A673 (cell line): ENCODE measurements around the gene TAOK3. TPM values are rescaled to one million over a fixed set of nuclear protein-coding genes. Genes with fewer than 3 reads are reported as not detected.

ENCODE experiments used
- BruUV-seq: library from RNA; stranded (reverse); fragments of 400-500 nt; replicated peaks from 2 replicates; lab custom pipeline; 2021; lab: Mats Ljungman, UMichigan
- CTCF ChIA-PET: fragments of 300-600 bp; sonication (Branson Sonifier 250); formaldehyde crosslinking; loops from one replicate; lab custom pipeline; 2022; ENCODE audit warnings: antibody characterized with exemption; lab: Charles Lee
- POLR2A ChIA-PET: fragments of 300-600 bp; sonication (Branson Sonifier 250); formaldehyde crosslinking; loops from one replicate; lab custom pipeline; 2022; ENCODE audit warnings: antibody characterized with exemption; ENCODE audit not compliant: low non-redundant PET; lab: Charles Lee
- DNase-seq: peaks from one replicate; pipeline ENCODE4 v3.0.0-alpha.2; 2015; ENCODE audit warnings: low spot score
- H3K27ac ChIP-seq: fragments of 200-600 bp; sonication (generic); 2 replicates; pipeline ENCODE4 v1.5.1; 2016; ENCODE audit warnings: mixed run types, low read depth, mild to moderate bottlenecking, mixed read lengths, antibody characterized with exemption, low read length; ENCODE audit not compliant: poor library complexity, severe bottlenecking
- H3K27me3 ChIP-seq: fragments of 200-600 bp; sonication (generic); replicated peaks from 2 replicates; pipeline ENCODE4 v1.6.1; 2017; ENCODE audit warnings: mixed run types, low read depth, mild to moderate bottlenecking, mixed read lengths, antibody characterized with exemption, low read length; ENCODE audit not compliant: insufficient read depth, poor library complexity
- H3K36me3 ChIP-seq: fragments of 200-600 bp; sonication (generic); 2 replicates; pipeline ENCODE4 v1.6.1; 2016; ENCODE audit warnings: mixed run types, mild to moderate bottlenecking, mixed read lengths, antibody characterized with exemption, low read length; ENCODE audit not compliant: insufficient read depth, poor library complexity, severe bottlenecking
- H3K4me1 ChIP-seq: fragments of 200-600 bp; sonication (generic); 2 replicates; pipeline ENCODE4 v1.6.1; 2017; ENCODE audit warnings: mixed run types, mild to moderate bottlenecking, mixed read lengths, antibody characterized with exemption, low read length; ENCODE audit not compliant: insufficient read depth, poor library complexity, severe bottlenecking
- H3K4me3 ChIP-seq: fragments of 200-600 bp; sonication (generic); 2 replicates; pipeline ENCODE4 v1.5.1; 2016; ENCODE audit warnings: low read depth, mixed run types, mild to moderate bottlenecking, mixed read lengths, low read length; ENCODE audit not compliant: poor library complexity, severe bottlenecking
- H3K9me3 ChIP-seq: fragments of 200-600 bp; sonication (generic); 2 replicates; pipeline ENCODE4 v1.6.1; 2016; ENCODE audit warnings: mixed run types, low read depth, mild to moderate bottlenecking, mixed read lengths, antibody characterized with exemption, low read length; ENCODE audit not compliant: poor library complexity, severe bottlenecking
- CTCF ChIP-seq: fragments of 300-800, 200-600 bp; sonication (generic); conservative IDR thresholded peaks from 2 replicates; pipeline ENCODE4 v1.5.1; 2017; ENCODE audit warnings: low read depth, mild to moderate bottlenecking, antibody characterized with exemption, low read length, moderate library complexity, mixed read lengths
- EZH2 ChIP-seq: fragments of 200-600 bp; sonication (generic); IDR thresholded peaks from 2 replicates; pipeline ENCODE4 v1.6.1; 2017; ENCODE audit warnings: borderline replicate concordance, low read depth, mild to moderate bottlenecking, mixed read lengths, antibody characterized with exemption, low read length; ENCODE audit not compliant: poor library complexity, severe bottlenecking
- intact Hi-C: fragments of 100-400 bp; cut with micrococcal nuclease; formaldehyde crosslinking; loops from one replicate; pipeline ENCODE4 v1.10.0; 2022; ENCODE audit not compliant: unreplicated experiment
- total RNA-seq: library from RNA; stranded (reverse); gene quantifications from 2 replicates; pipeline ENCODE4 v1.2.3, GENCODE V29; 2021

TAOK3 gene
- total RNA-seq, 1 experiment from 2014 or later = 48.9 TPM

GRCh38 chr12:118361092-118361404 lies 11.7 kb downstream of the TAOK3 start:
- Histone ChIP-seq H3K27me3 (no peaks in the 10 kb centered on the region), H3K4me3 (no peak overlapping the region), H3K9me3 (no peaks in the 10 kb centered on the region), H3K36me3 (no peaks in the 10 kb centered on the region), H3K27ac (peak overlapping the region; percentile 16), H3K4me1 (peaks cover 26% of the 10 kb centered on the region)
- POLR2A ChIA-PET = no interaction called here
- TF ChIP-seq CTCF (no peak), EZH2 (no peak)
- BruUV-seq = no TSS peak
- intact Hi-C loops = no loop called here
- DNase-seq = no peak
- CTCF ChIA-PET = no interaction called here

GRCh38 chr12:118359541-118359915 lies 13.2 kb downstream of the TAOK3 start:
- intact Hi-C loops = no loop called here
- H3K36me3 ChIP-seq = peaks cover 5% of the 10 kb centered on the region
- ChIA-PET POLR2A (no interaction called here), CTCF (interaction anchor here (2.1 kb wide), 1 partner anchor 16 kb away, joined by 4 read pairs; the partner anchor contains the start of gene SUDS3)
- no peak for DNase-seq
- peaks cover 26% of the 10 kb centered on the region for H3K4me1 ChIP-seq
- H3K9me3 ChIP-seq = peaks cover 9% of the 10 kb centered on the region
- TF ChIP-seq CTCF (no peak), EZH2 (no peak)
- no peaks in the 10 kb centered on the region for H3K27me3 ChIP-seq
- H3K27ac ChIP-seq = peak overlapping the region; percentile 55
- H3K4me3 ChIP-seq = peak overlapping the region; percentile 39
- no TSS peak for BruUV-seq

- peaks cover 26% of the 10 kb centered on the region for H3K4me1 ChIP-seq
- DNase-seq = peak; percentile 81
- peak overlapping the region; percentile 55 for H3K27ac ChIP-seq
- peaks cover 14% of the 10 kb centered on the region for H3K9me3 ChIP-seq
- peaks cover 10% of the 10 kb centered on the region for H3K36me3 ChIP-seq
- intact Hi-C loops = no loop called here
- ChIA-PET CTCF (interaction anchor here (0.7 to 2.1 kb wide), 2 partner anchors 17 to 1162 kb away, joined by 3 to 4 read pairs; partner anchors contain the start of gene SUDS3), POLR2A (interaction anchor here (0.6 kb wide), 1 partner anchor 1234 kb away, joined by 4 read pairs; no protein-coding TSS in a partner anchor)
- TF ChIP-seq CTCF (no peak), EZH2 (no peak)
- BruUV-seq = TSS peak; percentile 78
- H3K4me3 ChIP-seq = peak overlapping the region; percentile 39
- no peaks in the 10 kb centered on the region for H3K27me3 ChIP-seq
These were observed 13.8 kb downstream of the TAOK3 start for GRCh38 chr12:118358612-118359540.
